K562 (cell line): ENCODE data around the gene CCL27.

Experiments
- AFF1 ChIP-seq, 2 experiments: fragments of 450-650 bp; IDR thresholded peaks; 2 replicates each; pipeline ENCODE4 v1.6.1; 2018; ENCODE audit warnings: mild to moderate bottlenecking in 2 of 2, low read depth in 1 of 2; ENCODE audit not compliant: partially characterized antibody in 2 of 2
- EP300 ChIP-seq: IDR thresholded peaks from 2 replicates; pipeline ENCODE4 v1.6.1; 2012; ENCODE audit warnings: low read length, improper control_type of control experiment
- FOXM1 ChIP-seq, 2 experiments: fragments of 450-650 bp in 1 of 2; sonication (generic) in 1 of 2; formaldehyde crosslinking in 1 of 2; IDR thresholded peaks; 2 replicates each; pipeline versions ENCODE4 v1.6.1 to v1.9.0; 2017 to 2022; ENCODE audit warnings: low read depth in 2 of 2, mild to moderate bottlenecking in 2 of 2, missing genetic modification reagents in 1 of 2, moderate library complexity in 1 of 2
- NR3C1 ChIP-seq: sonication (generic); formaldehyde crosslinking; IDR thresholded peaks from 2 replicates; pipeline ENCODE4 v1.8.1; 2022; ENCODE audit warnings: missing genetic modification reagents
- POLR2A ChIP-seq: fragments of 450-650 bp; conservative IDR thresholded peaks from 2 replicates; pipeline ENCODE4 v1.6.1; 2016
- RFX5 ChIP-seq: IDR thresholded peaks from 2 replicates; pipeline ENCODE4 v1.6.1; 2011; ENCODE audit warnings: low read depth, mild to moderate bottlenecking, improper control_type of control experiment, low read length
- TBP ChIP-seq: optimal IDR thresholded peaks from 2 replicates; pipeline ENCODE3; 2011; ENCODE audit warnings: low read depth, low read length, improper control_type of control experiment
- ZSCAN29 ChIP-seq: fragments of 450-650 bp; IDR thresholded peaks from 2 replicates; pipeline ENCODE4 v1.6.1; 2017
- TF ChIP-seq, protein P1 (sequence below): sonication (generic); formaldehyde crosslinking; IDR thresholded peaks from 2 replicates; pipeline ENCODE4 v1.8.1; 2022; ENCODE audit warnings: missing genetic modification reagents

DNA sequence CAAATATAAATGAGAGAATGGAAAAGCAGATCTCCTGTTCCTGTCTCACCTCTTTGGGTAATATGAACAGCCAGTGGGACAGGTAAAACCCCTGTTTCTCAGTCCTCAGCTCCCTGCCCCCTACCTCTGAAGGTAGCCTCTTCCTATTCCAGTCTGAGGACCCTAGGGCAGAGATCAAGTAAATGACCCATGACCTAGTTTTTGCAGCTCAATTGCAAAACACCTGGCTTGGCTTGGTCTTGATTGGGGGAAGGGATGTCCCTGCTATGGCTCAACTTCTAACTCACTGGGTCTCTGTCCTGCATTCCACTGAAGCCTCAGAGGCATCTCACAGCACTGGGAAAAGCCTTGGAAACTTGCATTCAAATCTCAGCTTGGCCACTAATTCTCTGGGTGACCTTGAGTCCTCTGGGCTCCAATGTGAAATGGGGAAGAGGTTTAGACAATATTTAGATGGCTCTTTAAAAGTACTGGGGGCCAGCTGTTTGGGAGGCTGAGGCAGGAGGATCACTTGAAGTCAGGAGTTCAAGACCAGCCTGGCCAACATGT is 17.6 kb downstream of the CCL27 start:
- TF ChIP-seq ZSCAN29 (no peak), EP300 (no peak), RFX5 (no peak), NR3C1 (CRISPR knock-in tag) (no peak), POLR2A (no peak), FOXM1 (IDR thresholded peaks at IDR 0.05; ENCODE audit: low read depth) (no peak), FOXM1 (CRISPR knock-in tag; IDR thresholded peaks at IDR 0.05; ENCODE audit: low read depth) (no peak), TBP (no peak), AFF1 (IDR thresholded peaks at IDR 0.05; ENCODE audit: low read depth in 1 of 2, partially characterized antibody in 2 of 2) (no peak)
- TF ChIP-seq, protein P1, sequence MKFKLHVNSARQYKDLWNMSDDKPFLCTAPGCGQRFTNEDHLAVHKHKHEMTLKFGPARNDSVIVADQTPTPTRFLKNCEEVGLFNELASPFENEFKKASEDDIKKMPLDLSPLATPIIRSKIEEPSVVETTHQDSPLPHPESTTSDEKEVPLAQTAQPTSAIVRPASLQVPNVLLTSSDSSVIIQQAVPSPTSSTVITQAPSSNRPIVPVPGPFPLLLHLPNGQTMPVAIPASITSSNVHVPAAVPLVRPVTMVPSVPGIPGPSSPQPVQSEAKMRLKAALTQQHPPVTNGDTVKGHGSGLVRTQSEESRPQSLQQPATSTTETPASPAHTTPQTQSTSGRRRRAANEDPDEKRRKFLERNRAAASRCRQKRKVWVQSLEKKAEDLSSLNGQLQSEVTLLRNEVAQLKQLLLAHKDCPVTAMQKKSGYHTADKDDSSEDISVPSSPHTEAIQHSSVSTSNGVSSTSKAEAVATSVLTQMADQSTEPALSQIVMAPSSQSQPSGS (CRISPR knock-in tag): no peak
